CD1c-positive myeloid dendritic cell (primary cell): ENCODE data around the gene COLEC11.
A peak's percentile ranks its signal among the peaks of the same experiment; 100 is the strongest.

Source experiments
- DNase-seq: peaks from one replicate; pipeline ENCODE4 v3.0.0-alpha.2; 2016; ENCODE audit errors: extremely low spot score

Gene COLEC11

GRCh38 chr2:3585261-3586109 is 9.4 kb upstream of the COLEC11 start:
- DNase-seq, result no peak

- DNase-seq, result no peak
Observed at GRCh38 chr2:3586220-3586619, 8.7 kb upstream of the COLEC11 start.

GRCh38 chr2:3587021-3587420 is 7.9 kb upstream of the COLEC11 start:
- no peak for DNase-seq

GRCh38 chr2:3587432-3587831 is 7.5 kb upstream of the COLEC11 start:
- no peak for DNase-seq

GRCh38 chr2:3588084-3588483 is 6.8 kb upstream of the COLEC11 start:
- no peak for DNase-seq

GRCh38 chr2:3589086-3589485 is 5.8 kb upstream of the COLEC11 start:
- DNase-seq, result no peak

GRCh38 chr2:3595404-3595803 is 492 bp downstream of the COLEC11 start:
- no peak for DNase-seq

- DNase-seq, result no peak
Observed at GRCh38 chr2:3595985-3596384, 1.1 kb downstream of the COLEC11 start.

- no peak for DNase-seq
Observed at GRCh38 chr2:3596901-3597417, 2.0 kb downstream of the COLEC11 start.

GRCh38 chr2:3597567-3597966 is 2.7 kb downstream of the COLEC11 start:
- DNase-seq, result no peak

- DNase-seq, result no peak
Observed at GRCh38 chr2:3598197-3598910, 3.4 kb downstream of the COLEC11 start.

GRCh38 chr2:3598912-3599854 is 4.3 kb downstream of the COLEC11 start:
- DNase-seq, result no peak

GRCh38 chr2:3600256-3600855 is 5.4 kb downstream of the COLEC11 start:
- no peak for DNase-seq

GRCh38 chr2:3601561-3602271 is 6.8 kb downstream of the COLEC11 start:
- no peak for DNase-seq

GRCh38 chr2:3602553-3603339 is 7.8 kb downstream of the COLEC11 start:
- DNase-seq, result no peak

- DNase-seq, result no peak
Observed at GRCh38 chr2:3603536-3604206, 8.8 kb downstream of the COLEC11 start.

GRCh38 chr2:3604207-3604877 is 9.4 kb downstream of the COLEC11 start:
- DNase-seq, result no peak

GRCh38 chr2:3604991-3605961 is 10.4 kb downstream of the COLEC11 start:
- DNase-seq, result peak; percentile 2
